ENCODE data around the gene GGTLC1. TPM values are rescaled to one million over a fixed set of nuclear protein-coding genes. Genes with fewer than 3 reads are reported as not detected.

The GGTLC1 gene
- total RNA-seq, 8 experiments from 2014 or later, result not detected

DNA sequence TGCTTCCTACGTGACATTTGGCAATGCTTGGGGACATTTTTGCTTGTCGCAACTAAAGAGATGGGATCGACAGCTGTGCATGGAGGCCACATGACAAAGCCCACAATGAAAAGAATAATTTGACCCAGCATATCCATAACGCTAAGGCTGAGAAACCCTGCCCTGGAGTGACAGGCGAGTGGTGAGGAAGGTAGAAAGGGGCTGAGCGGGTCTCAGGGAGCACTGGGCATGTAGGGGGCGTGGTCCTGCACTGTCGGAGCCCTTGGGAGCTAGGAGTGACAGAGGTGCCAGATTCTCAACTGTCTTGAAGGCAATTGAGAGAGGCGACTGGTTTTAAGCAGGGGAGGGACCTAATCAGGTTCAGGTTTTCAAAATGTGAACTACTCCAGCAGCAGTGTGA is 13.6 kb downstream of the GGTLC1 start:
- H3K4me1 ChIP-seq (replicated peaks in 1 of 2), result peaks cover 0 to 4% of the 10 kb centered on the region in 2 donors
- H3K4me3 ChIP-seq, result no peak overlapping the region
- in situ Hi-C loops (cut with MboI; ENCODE audit: low pct_unique_long_range_greater_than_20kb in 2 of 9, low sequenced_read_pairs in 9 of 9, unreplicated experiment in 9 of 9), result no loop called here
- H3K27ac ChIP-seq, result no peak overlapping the region
- WGBS, 10 experiments, result 0 to 100% (median 65%) methylated on average over 1 to 8 of the region's 9 CpGs; no CpG with 5 or more reads in 5 of the 10 experiments
- peak in 2 of 8 experiments; percentile 50 for ATAC-seq (replicated peaks in 6 of 8)

DNA sequence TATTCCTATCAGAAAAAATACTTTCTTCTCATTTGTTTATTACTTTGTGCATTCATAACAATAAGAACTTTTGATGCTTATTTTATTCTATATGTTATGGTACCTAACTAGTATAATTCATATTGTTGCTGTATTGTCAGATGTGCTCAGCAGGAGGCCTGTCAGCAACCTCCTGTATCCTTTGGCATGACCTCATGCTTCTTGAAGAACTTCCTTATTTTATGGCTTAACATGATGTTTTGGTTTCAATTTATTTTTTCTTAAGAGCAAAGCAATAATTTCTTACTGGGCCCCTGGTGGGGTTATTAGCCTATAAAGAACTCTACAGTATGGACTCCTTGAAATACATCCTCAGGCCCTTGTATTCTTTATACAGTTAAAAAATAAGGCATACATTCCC is 17.3 kb downstream of the GGTLC1 start:
- H3K27ac ChIP-seq, result no peak overlapping the region
- no peaks in the 10 kb centered on the region for H3K4me1 ChIP-seq (replicated peaks in 1 of 2)
- no peak overlapping the region for H3K4me3 ChIP-seq
- ATAC-seq (replicated peaks in 6 of 8), result no peak
- in situ Hi-C loops (cut with MboI; ENCODE audit: low pct_unique_long_range_greater_than_20kb in 2 of 9, low sequenced_read_pairs in 9 of 9, unreplicated experiment in 9 of 9), result no loop called here

DNA sequence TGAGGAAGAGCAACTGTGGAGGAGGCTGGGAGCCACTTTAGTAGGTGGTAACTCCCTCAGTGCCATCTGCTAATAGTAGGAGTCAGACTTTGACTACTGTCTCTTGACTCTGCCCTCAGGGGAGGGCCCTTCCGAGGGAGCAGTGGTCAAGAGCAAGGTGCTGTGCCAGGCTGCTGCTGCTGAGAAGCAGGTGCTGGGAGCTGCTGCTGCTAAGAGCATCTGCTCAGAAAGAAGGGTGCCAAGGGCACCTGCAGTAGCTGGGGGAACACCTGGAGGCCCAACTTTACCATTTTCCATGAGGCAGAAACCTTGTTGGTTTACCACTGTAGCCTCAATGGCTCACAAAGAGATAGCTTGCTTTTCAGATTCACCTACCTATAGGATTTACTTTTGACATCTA is 18.5 kb downstream of the GGTLC1 start:
- WGBS, 10 experiments, result 0 to 20% methylated on average over 1 of the region's 1 CpG; no CpG with 5 or more reads in 8 of the 10 experiments
- no peak for ATAC-seq (replicated peaks in 6 of 8)
- Histone ChIP-seq H3K27ac (no peak overlapping the region), H3K4me1 (replicated peaks in 1 of 2) (no peaks in the 10 kb centered on the region), H3K4me3 (no peak overlapping the region)
- in situ Hi-C loops (cut with MboI; ENCODE audit: low pct_unique_long_range_greater_than_20kb in 2 of 9, low sequenced_read_pairs in 9 of 9, unreplicated experiment in 9 of 9), result no loop called here

DNA sequence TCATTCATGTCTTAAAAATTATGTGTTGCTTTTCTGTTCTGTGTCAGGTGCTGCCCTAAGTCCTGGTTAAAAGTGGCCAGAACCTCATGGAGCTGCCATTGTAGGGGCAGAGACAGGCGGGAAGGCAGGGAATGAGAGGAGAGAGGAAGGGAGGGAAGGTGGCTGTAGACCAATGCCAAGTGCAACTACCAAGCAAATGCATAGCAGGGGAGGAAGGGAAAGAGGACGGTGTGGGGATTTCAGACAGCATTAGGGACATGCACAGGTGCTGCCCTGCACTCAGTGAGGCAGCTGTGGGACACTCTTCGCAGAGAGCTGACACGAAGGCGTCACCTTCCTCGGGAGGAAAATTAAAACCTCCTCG is 21.0 kb downstream of the GGTLC1 start:
- WGBS, 10 experiments, result 11 to 100% (median 59%) methylated on average over 1 to 7 of the region's 7 CpGs; no CpG with 5 or more reads in 2 of the 10 experiments
- in situ Hi-C loops (cut with MboI; ENCODE audit: low pct_unique_long_range_greater_than_20kb in 2 of 9, low sequenced_read_pairs in 9 of 9, unreplicated experiment in 9 of 9), result no loop called here
- H3K27ac ChIP-seq, result no peak overlapping the region
- ATAC-seq (replicated peaks in 6 of 8), result no peak
- H3K4me3 ChIP-seq, result no peak overlapping the region
- H3K4me1 ChIP-seq (replicated peaks in 1 of 2), result no peaks in the 10 kb centered on the region

DNA sequence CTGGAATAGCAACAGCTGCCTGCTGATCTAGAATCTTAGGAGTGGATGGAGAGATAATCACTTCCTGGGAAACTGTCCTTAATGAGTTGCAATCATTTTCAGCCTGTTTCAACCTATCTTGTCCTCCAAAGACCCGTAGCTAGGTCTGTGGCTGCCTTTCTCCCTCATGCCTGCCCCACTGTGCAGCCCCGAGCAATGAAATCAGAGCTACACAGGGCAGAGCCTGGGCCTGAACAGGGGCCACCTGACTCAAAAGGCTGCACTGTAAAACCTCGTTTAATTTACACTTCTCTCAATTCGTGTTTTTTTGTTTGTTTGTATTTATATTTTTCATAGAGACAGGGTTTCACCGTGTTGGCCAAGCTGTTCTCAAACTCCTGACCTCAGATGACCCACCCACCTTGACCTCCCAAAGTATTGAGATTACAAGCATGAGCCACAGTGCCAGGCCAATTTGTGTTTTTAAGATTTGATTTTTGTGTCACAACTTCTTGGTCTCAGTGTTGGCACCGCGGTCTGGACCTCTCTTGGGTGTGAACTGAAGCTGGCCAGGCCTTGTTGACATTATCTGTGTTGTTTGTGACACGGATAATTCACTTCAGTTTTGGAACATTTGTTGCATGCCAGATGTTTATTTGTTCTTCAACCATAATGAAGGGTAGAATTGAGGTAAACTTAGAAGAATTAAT is 21.5 kb downstream of the GGTLC1 start:
- WGBS, 10 experiments, result 10 to 85% (median 63%) methylated on average over 2 to 8 of the region's 8 CpGs
- Histone ChIP-seq H3K4me3 (no peak overlapping the region), H3K27ac (no peak overlapping the region), H3K4me1 (replicated peaks in 1 of 2) (no peaks in the 10 kb centered on the region)
- ATAC-seq (replicated peaks in 6 of 8), result no peak
- in situ Hi-C loops (cut with MboI; ENCODE audit: low pct_unique_long_range_greater_than_20kb in 2 of 9, low sequenced_read_pairs in 9 of 9, unreplicated experiment in 9 of 9), result no loop called here

DNA sequence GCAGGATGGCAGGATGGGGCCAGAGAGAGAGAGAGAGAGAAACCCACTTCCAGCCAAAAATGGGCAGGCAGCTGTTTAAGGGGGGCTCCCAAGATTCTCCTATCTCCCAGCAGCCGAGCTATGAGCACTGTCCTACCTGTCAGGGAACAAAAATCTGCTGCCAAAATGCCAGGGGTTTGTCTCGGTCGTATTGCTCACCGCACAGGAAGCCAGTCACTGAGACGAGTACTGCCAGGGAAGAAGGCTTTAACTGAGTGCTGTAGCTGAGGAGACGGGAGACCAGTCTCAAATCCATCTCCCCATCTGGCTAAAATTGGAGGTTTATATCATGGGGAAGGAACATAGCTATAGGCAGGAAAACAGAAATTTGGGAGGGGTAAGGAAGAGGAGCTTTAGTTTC is 22.3 kb downstream of the GGTLC1 start:
- Histone ChIP-seq H3K27ac (no peak overlapping the region), H3K4me1 (replicated peaks in 1 of 2) (no peaks in the 10 kb centered on the region), H3K4me3 (no peak overlapping the region)
- 14 to 94% (median 80%) methylated on average over 1 to 3 of the region's 6 CpGs; no CpG with 5 or more reads in 5 of the 10 experiments for WGBS, 10 experiments
- ATAC-seq (replicated peaks in 6 of 8), result no peak
- in situ Hi-C loops (cut with MboI; ENCODE audit: low pct_unique_long_range_greater_than_20kb in 2 of 9, low sequenced_read_pairs in 9 of 9, unreplicated experiment in 9 of 9), result no loop called here

DNA sequence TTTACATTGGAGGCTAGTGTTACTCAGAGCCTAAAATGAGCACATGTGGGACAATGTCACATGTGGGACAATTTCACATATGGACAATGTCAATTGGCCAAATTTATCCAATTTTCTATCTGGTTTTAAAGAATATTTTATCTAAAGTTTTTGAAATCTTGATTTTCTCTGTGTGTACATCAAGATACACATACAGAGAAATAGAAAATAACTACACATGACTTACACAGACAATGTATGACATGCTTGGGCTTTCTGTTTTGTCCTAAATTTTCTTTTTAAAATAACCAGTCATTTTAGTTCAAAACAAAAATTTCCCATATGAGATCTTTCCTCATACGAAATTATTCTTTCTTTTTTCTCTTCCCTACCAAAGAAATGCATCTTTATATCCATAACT is 24.6 kb downstream of the GGTLC1 start:
- ATAC-seq (replicated peaks in 6 of 8), result no peak
- in situ Hi-C loops (cut with MboI; ENCODE audit: low pct_unique_long_range_greater_than_20kb in 2 of 9, low sequenced_read_pairs in 9 of 9, unreplicated experiment in 9 of 9), result no loop called here
- Histone ChIP-seq H3K27ac (no peak overlapping the region), H3K4me1 (replicated peaks in 1 of 2) (no peaks in the 10 kb centered on the region), H3K4me3 (no peak overlapping the region)
- 0 to 75% (median 17%) methylated on average over 1 of the region's 1 CpG; no CpG with 5 or more reads in 1 of the 10 experiments for WGBS, 10 experiments

DNA sequence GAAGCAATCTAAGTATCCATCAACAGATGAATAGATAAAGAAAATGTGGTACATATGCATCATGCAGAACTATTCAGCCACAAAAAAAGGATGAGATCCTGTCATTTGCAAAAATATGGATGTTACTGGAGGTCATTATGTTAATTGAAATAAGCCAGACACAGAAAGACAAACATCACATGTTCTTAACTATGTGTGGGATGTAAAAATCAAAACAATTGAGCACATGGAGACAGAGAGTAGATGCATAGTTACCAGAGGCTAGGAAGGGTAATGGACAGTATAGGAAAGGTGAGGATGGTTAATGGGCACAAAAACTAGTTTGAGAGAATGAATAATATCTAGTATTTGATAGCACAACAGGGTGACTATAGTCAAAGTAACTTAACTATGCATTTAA is 26.3 kb downstream of the GGTLC1 start:
- H3K4me3 ChIP-seq, result no peak overlapping the region
- in situ Hi-C loops (cut with MboI; ENCODE audit: low pct_unique_long_range_greater_than_20kb in 2 of 9, low sequenced_read_pairs in 9 of 9, unreplicated experiment in 9 of 9), result no loop called here
- peak in 3 of 8 experiments; percentile 50 to 88 (median 72) for ATAC-seq (replicated peaks in 6 of 8)
- H3K4me1 ChIP-seq (replicated peaks in 1 of 2), result peaks cover 0 to 4% of the 10 kb centered on the region in 2 donors
- no peak overlapping the region for H3K27ac ChIP-seq

DNA sequence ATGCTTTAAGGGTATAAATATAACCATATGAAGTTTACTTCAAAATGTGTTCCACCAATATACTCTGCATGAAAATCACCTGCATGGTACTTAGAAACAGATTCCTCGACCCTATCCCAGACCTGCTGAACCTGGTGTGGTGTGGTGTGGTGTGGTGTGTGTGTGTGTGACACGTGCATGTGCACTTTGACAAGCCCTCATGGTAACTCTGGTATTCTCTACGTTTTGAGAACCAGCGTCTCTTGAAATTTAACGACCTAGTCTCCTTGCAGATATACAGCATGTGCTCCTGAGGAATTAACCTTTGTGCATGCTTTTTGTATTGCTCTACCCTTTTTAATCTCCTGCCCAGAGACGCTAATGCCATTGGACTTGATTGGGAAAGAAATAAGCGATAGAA is 29.5 kb downstream of the GGTLC1 start:
- in situ Hi-C loops (cut with MboI; ENCODE audit: low pct_unique_long_range_greater_than_20kb in 2 of 9, low sequenced_read_pairs in 9 of 9, unreplicated experiment in 9 of 9), result no loop called here
- ATAC-seq (replicated peaks in 6 of 8), result no peak
- no peak overlapping the region for H3K4me3 ChIP-seq
- no peak overlapping the region for H3K27ac ChIP-seq
- WGBS, 10 experiments, result 0 to 100% (median 100%) methylated on average over 1 to 7 of the region's 7 CpGs; no CpG with 5 or more reads in 1 of the 10 experiments
- peaks cover 0 to 9% of the 10 kb centered on the region in 2 donors for H3K4me1 ChIP-seq (replicated peaks in 1 of 2)

DNA sequence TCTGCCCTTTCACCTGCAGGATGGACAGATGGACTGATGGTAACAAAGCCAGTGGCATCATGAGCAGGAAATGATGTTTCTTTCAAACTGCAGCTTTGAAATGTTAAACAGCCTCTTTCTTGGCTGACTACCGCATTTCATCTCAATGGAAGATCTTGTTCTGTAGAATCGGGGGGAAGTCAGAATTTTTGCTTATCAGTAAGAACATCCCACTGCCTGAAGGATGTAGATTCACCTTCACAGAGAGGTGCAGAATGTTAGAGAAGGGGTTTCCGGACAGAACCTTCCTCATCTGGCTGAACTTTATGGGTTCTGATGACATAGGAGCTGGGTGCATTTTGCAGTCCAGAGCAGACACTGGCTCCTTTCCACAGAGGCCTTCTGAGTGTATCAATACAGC is 32.7 kb downstream of the GGTLC1 start:
- Histone ChIP-seq H3K4me1 (replicated peaks in 1 of 2) (peaks cover 0 to 9% of the 10 kb centered on the region in 2 donors), H3K27ac (no peak overlapping the region), H3K4me3 (no peak overlapping the region)
- WGBS, 10 experiments, result 0 to 83% (median 21%) methylated on average over 1 to 3 of the region's 3 CpGs; no CpG with 5 or more reads in 4 of the 10 experiments
- in situ Hi-C loops (cut with MboI; ENCODE audit: low pct_unique_long_range_greater_than_20kb in 2 of 9, low sequenced_read_pairs in 9 of 9, unreplicated experiment in 9 of 9), result no loop called here
- no peak for ATAC-seq (replicated peaks in 6 of 8)

DNA sequence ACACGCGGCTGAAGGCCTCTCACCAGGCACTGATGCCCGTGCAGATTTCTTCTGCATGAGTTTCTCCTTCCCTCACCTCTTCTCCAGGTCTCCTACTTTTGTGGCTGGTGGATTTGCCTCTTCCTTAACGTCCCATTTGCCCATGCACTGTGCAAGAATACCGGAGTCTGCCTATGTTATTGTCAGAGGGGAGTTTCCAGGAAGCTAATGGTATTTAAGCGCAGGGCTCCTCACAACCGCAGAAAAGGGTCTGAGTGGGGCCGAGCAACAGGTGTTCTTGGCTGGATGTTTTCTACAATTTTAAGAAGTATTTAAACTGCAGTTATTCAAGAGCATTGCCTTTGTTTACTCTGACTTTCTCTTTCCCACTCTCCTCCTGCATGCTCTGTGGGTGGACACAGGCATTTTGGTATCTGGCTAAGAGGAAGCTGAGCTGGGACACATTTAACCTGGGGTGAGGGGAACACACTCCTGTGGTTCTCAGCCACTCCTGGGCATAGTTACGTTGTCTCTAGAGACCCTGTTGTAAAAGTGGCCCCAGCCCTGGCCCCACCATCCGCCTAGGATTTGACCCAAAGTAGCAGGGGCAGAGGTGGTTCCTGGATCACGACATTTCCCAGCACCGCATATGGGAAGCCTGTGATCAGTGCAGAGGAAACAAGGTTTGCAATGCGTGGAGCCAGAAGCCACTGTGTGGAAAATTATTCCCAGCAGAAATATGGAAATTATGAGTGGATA is 34.4 kb downstream of the GGTLC1 start:
- in situ Hi-C loops (cut with MboI; ENCODE audit: low pct_unique_long_range_greater_than_20kb in 2 of 9, low sequenced_read_pairs in 9 of 9, unreplicated experiment in 9 of 9), result no loop called here
- H3K27ac ChIP-seq, result no peak overlapping the region
- H3K4me1 ChIP-seq (replicated peaks in 1 of 2), result peaks cover 0 to 9% of the 10 kb centered on the region in 2 donors
- no peak overlapping the region for H3K4me3 ChIP-seq
- no peak for ATAC-seq (replicated peaks in 6 of 8)
- 5 to 80% (median 59%) methylated on average over 1 to 7 of the region's 13 CpGs; no CpG with 5 or more reads in 2 of the 10 experiments for WGBS, 10 experiments

DNA sequence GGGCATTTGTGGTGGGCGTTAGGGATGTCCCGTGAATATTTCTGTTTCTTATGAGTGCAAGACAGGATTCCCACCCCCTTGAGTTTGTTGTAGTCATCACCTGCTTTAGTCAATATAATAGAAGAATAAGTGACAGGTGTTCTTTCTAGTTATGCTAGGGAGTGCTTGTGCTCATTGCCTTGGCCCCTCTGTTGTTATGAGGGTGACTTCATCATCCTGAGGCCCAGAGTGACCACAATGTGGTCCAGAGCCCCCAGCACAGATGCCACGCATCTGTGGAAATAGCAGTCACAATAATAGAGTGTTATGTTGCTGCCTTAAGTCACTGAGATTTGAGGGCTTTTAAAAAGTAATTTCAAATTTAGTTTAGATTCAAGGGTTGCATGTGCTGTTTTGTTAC is 42.4 kb downstream of the GGTLC1 start:
- ATAC-seq (replicated peaks in 6 of 8), result no peak
- no peak overlapping the region for H3K4me3 ChIP-seq
- no peaks in the 10 kb centered on the region for H3K4me1 ChIP-seq (replicated peaks in 1 of 2)
- H3K27ac ChIP-seq, result no peak overlapping the region
- WGBS, 10 experiments, result 14 to 90% (median 73%) methylated on average over 1 to 2 of the region's 3 CpGs; no CpG with 5 or more reads in 6 of the 10 experiments
- in situ Hi-C loops (cut with MboI; ENCODE audit: low pct_unique_long_range_greater_than_20kb in 2 of 9, low sequenced_read_pairs in 9 of 9, unreplicated experiment in 9 of 9), result loop anchor here in 4 of 9 experiments (25.0 kb wide), 1 partner anchor 966 kb away; no protein-coding TSS in a partner anchor

DNA sequence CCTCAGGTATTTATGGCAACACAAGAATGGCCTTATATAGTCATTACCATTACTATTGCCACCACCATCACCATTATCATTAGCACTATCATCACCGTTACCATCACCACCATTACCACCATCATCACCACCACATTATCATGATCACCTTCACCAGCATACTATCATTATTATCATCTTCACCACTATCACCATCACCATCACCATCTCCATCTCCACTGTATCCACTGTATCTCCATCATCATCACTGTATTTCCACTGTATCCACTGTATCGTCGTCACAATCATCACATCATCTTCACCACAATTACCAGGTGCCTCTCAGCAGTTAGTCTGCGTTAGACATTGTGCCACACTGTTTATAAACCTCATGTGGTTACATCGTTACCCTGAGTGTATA is 45.3 kb downstream of the GGTLC1 start:
- no peak overlapping the region for H3K27ac ChIP-seq
- no peak for ATAC-seq (replicated peaks in 6 of 8)
- in situ Hi-C loops (cut with MboI; ENCODE audit: low pct_unique_long_range_greater_than_20kb in 2 of 9, low sequenced_read_pairs in 9 of 9, unreplicated experiment in 9 of 9), result loop anchor here in 4 of 9 experiments (25.0 kb wide), 1 partner anchor 969 kb away; no protein-coding TSS in a partner anchor
- 6 to 90% (median 62%) methylated on average over 1 to 5 of the region's 5 CpGs; no CpG with 5 or more reads in 1 of the 10 experiments for WGBS, 10 experiments
- no peaks in the 10 kb centered on the region for H3K4me1 ChIP-seq (replicated peaks in 1 of 2)
- no peak overlapping the region for H3K4me3 ChIP-seq

Data from motor neuron (in vitro differentiated cells).